Endometrial microvascular endothelial cells (primary cell): ENCODE measurements around the gene SLC66A3. TPM values are rescaled to one million over a fixed set of nuclear protein-coding genes. Genes with fewer than 3 reads are reported as not detected.

ENCODE experiments used
- in situ Hi-C: cut with HindIII; loops from 2 replicates; pipeline ENCODE4 v1.10.0; 2017; ENCODE audit warnings: low sequenced_read_pairs, low pct_unique_long_range_greater_than_20kb; ENCODE audit errors: inconsistent ontology term
- total RNA-seq: library from RNA; depleted of rRNA; stranded (reverse); fragments of >200 nt; gene quantifications from one replicate; pipeline ENCODE4 v1.2.3, GENCODE V29; 2015; ENCODE audit errors: inconsistent ontology term

SLC66A3 gene
- total RNA-seq, 1 donor from 2014 or later: 43.8 TPM

- in situ Hi-C loops: no loop called here
Measured at GRCh38 chr2:11133238-11133935, 21.9 kb upstream of the SLC66A3 start.

- in situ Hi-C loops: no loop called here
Measured at GRCh38 chr2:11133936-11134320, 21.3 kb upstream of the SLC66A3 start.

GRCh38 chr2:11134349-11134748 lies 20.9 kb upstream of the SLC66A3 start:
- in situ Hi-C loops: no loop called here

- in situ Hi-C loops: no loop called here
Measured at GRCh38 chr2:11140492-11140891, 14.8 kb upstream of the SLC66A3 start.

- in situ Hi-C loops: no loop called here
Measured at GRCh38 chr2:11141319-11141718, 13.9 kb upstream of the SLC66A3 start.

GRCh38 chr2:11142330-11142729 lies 12.9 kb upstream of the SLC66A3 start:
- in situ Hi-C loops: no loop called here

GRCh38 chr2:11142987-11143386 lies 12.3 kb upstream of the SLC66A3 start:
- in situ Hi-C loops: no loop called here

GRCh38 chr2:11144077-11144737 lies 11.1 kb upstream of the SLC66A3 start:
- in situ Hi-C loops: no loop called here

GRCh38 chr2:11144738-11145079 lies 10.6 kb upstream of the SLC66A3 start:
- in situ Hi-C loops: no loop called here

- in situ Hi-C loops: no loop called here
Measured at GRCh38 chr2:11145350-11145749, 9.9 kb upstream of the SLC66A3 start.

GRCh38 chr2:11146076-11146475 lies 9.2 kb upstream of the SLC66A3 start:
- in situ Hi-C loops: no loop called here

GRCh38 chr2:11147263-11147662 lies 8.0 kb upstream of the SLC66A3 start:
- in situ Hi-C loops: no loop called here

- in situ Hi-C loops: no loop called here
Measured at GRCh38 chr2:11152591-11152990, 2.7 kb upstream of the SLC66A3 start.

GRCh38 chr2:11154016-11154922 lies 998 bp upstream of the SLC66A3 start:
- in situ Hi-C loops: no loop called here

GRCh38 chr2:11154923-11155380 lies 315 bp upstream of the SLC66A3 start:
- in situ Hi-C loops: no loop called here

- in situ Hi-C loops: no loop called here
Measured at GRCh38 chr2:11156396-11157075, 1.3 kb downstream of the SLC66A3 start.

GRCh38 chr2:11157296-11157695 lies 2.0 kb downstream of the SLC66A3 start:
- in situ Hi-C loops: no loop called here

GRCh38 chr2:11157731-11158130 lies 2.5 kb downstream of the SLC66A3 start:
- in situ Hi-C loops: no loop called here

- in situ Hi-C loops: no loop called here
Measured at GRCh38 chr2:11158916-11159573, 3.8 kb downstream of the SLC66A3 start.
